ENCODE measurements around the gene FAF2. TPM values are rescaled to one million over a fixed set of nuclear protein-coding genes. Genes with fewer than 3 reads are reported as not detected.
A peak's percentile ranks its signal among the peaks of the same experiment; 100 is the strongest.
"Not testable (repeated sequence)": the region's sequence is repeated elsewhere in the genome, so short reads cannot be mapped to it uniquely, and the experiment has no call there.

FAF2 gene
- total RNA-seq, 8 experiments from 2014 or later: 22.1 to 86.5 (median 44.7) TPM

DNA sequence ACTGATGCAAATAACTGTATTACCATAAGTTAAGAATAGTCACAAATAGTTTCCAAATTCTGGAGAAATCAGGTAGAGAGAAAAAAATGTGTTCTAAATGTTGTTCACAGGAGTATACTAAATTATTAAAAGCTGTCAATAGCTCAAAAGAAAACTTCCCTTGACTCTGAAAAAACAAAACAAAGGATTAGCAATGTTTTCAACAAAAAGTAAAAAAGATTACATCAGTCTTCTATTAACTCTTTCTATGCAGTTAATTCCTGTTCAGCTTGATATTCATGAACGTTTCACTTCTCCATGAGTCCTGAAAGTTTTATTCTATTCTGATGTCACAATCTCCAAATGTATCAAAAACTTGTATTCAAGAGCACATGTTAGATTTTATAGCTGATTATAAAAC is 22.4 kb upstream of the FAF2 start:
- Histone ChIP-seq H3K27ac (no peak overlapping the region), H3K4me3 (no peak overlapping the region), H3K4me1 (replicated peaks in 1 of 2) (no peaks in the 10 kb centered on the region)
- in situ Hi-C loops (cut with MboI; ENCODE audit: low pct_unique_long_range_greater_than_20kb in 2 of 9, low sequenced_read_pairs in 9 of 9, unreplicated experiment in 9 of 9): no loop called here
- 44 to 89% (median 62%) methylated on average over 1 of the region's 1 CpG; no CpG with 5 or more reads in 2 of the 10 experiments for WGBS, 10 experiments
- ATAC-seq (replicated peaks in 6 of 8): no peak

DNA sequence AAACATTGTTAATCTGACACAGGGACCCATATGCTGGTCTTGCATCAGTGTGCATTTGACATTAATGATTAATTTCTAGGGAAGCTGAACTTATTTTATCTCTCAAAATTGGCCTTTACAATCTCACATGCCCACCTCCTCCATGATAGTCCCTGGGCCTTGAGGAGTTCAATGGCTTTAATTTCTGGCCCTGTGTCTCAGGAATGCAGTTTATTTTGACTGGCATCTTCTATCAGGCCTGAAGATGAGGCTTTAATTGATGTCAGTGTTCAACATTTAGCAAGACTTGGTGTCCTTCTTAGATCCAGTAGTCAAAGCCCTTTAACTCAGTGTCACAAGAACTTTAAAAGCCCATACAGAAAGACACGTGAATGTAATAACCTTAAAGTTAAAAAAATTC is 21.3 kb upstream of the FAF2 start:
- Histone ChIP-seq H3K27ac (no peak overlapping the region), H3K4me3 (no peak overlapping the region), H3K4me1 (replicated peaks in 1 of 2) (no peaks in the 10 kb centered on the region)
- 0 to 90% (median 71%) methylated on average over 1 of the region's 1 CpG; no CpG with 5 or more reads in 3 of the 10 experiments for WGBS, 10 experiments
- no peak for ATAC-seq (replicated peaks in 6 of 8)
- in situ Hi-C loops (cut with MboI; ENCODE audit: low pct_unique_long_range_greater_than_20kb in 2 of 9, low sequenced_read_pairs in 9 of 9, unreplicated experiment in 9 of 9): no loop called here

DNA sequence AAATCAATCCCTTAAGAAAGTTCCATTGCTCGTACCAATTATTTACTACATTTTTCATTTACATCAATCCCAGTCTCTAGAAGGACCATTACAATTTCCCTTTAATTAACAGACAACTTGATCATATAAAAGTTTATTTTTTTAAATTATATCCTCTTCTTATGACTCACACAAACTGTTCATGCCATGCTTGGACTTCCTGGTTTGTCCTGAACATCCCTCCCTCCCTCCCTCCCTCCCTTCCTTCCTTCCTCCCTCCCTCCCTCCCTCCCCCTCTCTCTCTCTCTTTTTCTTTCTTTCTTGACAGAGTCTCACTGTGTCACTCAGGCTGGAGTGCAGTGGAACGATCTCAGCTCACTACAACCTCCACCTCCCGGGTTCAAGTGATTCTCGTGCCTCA is 20.2 kb upstream of the FAF2 start:
- Histone ChIP-seq H3K27ac (no peak overlapping the region), H3K4me1 (replicated peaks in 1 of 2) (no peaks in the 10 kb centered on the region), H3K4me3 (no peak overlapping the region)
- WGBS, 10 experiments: 45 to 100% (median 83%) methylated on average over 1 to 4 of the region's 4 CpGs; no CpG with 5 or more reads in 3 of the 10 experiments
- ATAC-seq (replicated peaks in 6 of 8): no peak
- in situ Hi-C loops (cut with MboI; ENCODE audit: low pct_unique_long_range_greater_than_20kb in 2 of 9, low sequenced_read_pairs in 9 of 9, unreplicated experiment in 9 of 9): no loop called here

DNA sequence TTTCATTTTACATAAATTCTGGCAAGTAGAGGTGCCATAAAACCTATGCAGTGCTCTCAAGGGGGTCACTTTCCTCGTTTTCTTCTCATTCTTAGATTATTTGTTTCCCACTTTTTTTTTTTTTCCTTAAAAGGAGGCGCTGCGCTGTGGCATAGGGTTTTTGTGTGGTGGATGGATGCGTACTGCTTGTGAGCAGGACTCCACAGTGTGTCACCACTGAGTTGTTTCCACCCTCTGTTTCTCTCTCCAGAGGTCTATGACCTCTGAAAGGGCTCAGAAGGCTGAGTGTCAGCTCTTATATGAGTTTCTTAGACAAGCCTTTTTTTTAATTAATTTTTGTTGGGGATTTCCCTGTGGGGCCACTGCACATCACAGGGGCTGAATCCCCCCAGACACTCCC is 18.2 kb upstream of the FAF2 start:
- in situ Hi-C loops (cut with MboI; ENCODE audit: low pct_unique_long_range_greater_than_20kb in 2 of 9, low sequenced_read_pairs in 9 of 9, unreplicated experiment in 9 of 9): no loop called here
- Histone ChIP-seq H3K27ac (no peak overlapping the region), H3K4me3 (no peak overlapping the region), H3K4me1 (replicated peaks in 1 of 2) (no peaks in the 10 kb centered on the region)
- ATAC-seq (replicated peaks in 6 of 8): peak in 1 of 8 experiments; percentile 56
- WGBS, 10 experiments: 4 to 71% (median 51%) methylated on average over 1 to 4 of the region's 4 CpGs; no CpG with 5 or more reads in 2 of the 10 experiments

DNA sequence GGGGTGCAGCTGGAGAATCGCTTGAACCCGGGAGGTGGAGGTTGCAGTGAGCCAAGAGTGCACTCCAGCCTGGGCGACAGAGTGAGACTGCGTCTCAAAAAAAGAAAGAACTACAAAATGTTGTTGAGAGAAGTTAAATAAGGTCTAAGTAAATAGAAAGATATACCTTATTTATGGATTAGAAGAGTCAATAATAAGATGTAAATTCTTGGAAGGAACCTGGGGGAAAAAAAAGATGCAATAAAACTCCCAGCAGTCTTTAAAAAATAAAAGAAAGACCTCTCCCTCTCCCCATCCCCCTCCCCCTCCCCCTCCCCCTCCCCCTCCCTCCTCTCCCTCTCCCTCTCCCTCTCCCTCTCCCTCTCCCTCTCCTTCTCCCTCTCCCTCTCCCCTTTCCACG is 15.5 kb upstream of the FAF2 start:
- WGBS, 10 experiments: 73 to 100% (median 93%) methylated on average over 1 to 4 of the region's 5 CpGs; no CpG with 5 or more reads in 2 of the 10 experiments
- no peak for ATAC-seq (replicated peaks in 6 of 8)
- in situ Hi-C loops (cut with MboI; ENCODE audit: low pct_unique_long_range_greater_than_20kb in 2 of 9, low sequenced_read_pairs in 9 of 9, unreplicated experiment in 9 of 9): no loop called here
- no peak overlapping the region for H3K27ac ChIP-seq
- H3K4me1 ChIP-seq (replicated peaks in 1 of 2): no peaks in the 10 kb centered on the region
- no peak overlapping the region for H3K4me3 ChIP-seq

DNA sequence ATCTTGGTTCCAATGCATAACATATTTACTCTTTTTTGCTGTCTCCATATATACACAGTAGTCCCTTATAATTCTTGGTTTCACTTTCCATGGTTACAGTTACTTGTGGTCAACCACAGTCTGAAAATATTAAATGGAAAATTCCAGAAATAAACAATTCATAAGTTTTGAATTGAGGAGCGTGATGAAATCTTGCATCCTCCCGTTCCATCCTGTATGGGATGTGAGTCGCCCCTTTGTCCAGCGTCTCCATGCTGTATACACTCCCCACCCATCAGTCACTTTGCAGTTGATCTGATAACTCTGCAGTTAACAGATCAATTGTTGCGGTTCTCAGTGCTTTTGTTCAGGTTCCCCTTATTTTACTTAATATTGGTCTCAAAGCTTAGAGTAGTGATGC is 11.5 kb upstream of the FAF2 start:
- ATAC-seq (replicated peaks in 6 of 8): peak in 4 of 8 experiments; percentile 31 to 71 (median 62)
- H3K4me1 ChIP-seq (replicated peaks in 1 of 2): no peaks in the 10 kb centered on the region
- no peak overlapping the region for H3K4me3 ChIP-seq
- in situ Hi-C loops (cut with MboI; ENCODE audit: low pct_unique_long_range_greater_than_20kb in 2 of 9, low sequenced_read_pairs in 9 of 9, unreplicated experiment in 9 of 9): no loop called here
- H3K27ac ChIP-seq: no peak overlapping the region
- WGBS, 10 experiments: 0 to 90% (median 60%) methylated on average over 1 to 5 of the region's 5 CpGs; no CpG with 5 or more reads in 1 of the 10 experiments

DNA sequence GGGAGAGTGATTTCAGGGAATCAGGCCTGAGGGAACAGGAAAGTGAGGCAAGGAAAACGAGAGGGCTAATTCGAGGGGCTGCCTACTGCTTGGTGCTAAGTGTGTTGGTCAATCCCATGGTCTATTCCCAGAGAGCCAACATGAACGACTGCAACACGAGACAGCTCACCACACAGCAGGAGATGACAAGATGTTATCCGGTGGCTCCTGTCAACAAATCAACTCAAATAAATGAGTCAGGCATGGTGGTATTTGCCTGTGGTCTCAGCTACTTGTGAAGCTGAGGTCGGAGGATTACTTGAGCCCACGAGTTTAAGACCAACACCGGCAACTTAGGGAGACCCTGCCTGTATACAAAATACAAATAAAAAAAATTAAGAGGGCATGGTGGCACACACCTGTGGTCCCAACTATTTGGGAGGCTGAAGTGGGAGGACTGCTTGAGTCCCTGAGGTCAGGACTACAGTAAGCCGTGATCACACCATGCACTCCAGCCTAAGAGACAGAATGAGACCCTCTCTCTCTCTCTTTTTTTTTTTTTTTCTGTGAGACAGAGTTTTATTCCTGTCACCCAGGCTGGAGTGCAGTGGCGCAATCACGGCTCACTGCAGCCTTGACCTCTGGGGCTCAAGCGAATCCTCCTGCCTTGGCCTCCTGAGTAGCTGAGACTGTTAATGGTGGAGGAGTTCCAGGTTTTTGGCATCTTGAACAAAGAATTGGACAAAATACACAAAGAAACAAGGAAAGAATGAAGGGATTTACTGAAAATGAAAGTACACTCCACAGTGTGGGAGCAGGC is 9.0 kb upstream of the FAF2 start:
- peaks cover 7 to 8% of the 10 kb centered on the region in 2 donors for H3K4me1 ChIP-seq (replicated peaks in 1 of 2)
- 32 to 100% (median 74%) methylated on average over 3 to 12 of the region's 12 CpGs; no CpG with 5 or more reads in 3 of the 10 experiments for WGBS, 10 experiments
- ATAC-seq (replicated peaks in 6 of 8): no peak
- in situ Hi-C loops (cut with MboI; ENCODE audit: low pct_unique_long_range_greater_than_20kb in 2 of 9, low sequenced_read_pairs in 9 of 9, unreplicated experiment in 9 of 9): no loop called here
- no peak overlapping the region for H3K27ac ChIP-seq
- no peak overlapping the region for H3K4me3 ChIP-seq

DNA sequence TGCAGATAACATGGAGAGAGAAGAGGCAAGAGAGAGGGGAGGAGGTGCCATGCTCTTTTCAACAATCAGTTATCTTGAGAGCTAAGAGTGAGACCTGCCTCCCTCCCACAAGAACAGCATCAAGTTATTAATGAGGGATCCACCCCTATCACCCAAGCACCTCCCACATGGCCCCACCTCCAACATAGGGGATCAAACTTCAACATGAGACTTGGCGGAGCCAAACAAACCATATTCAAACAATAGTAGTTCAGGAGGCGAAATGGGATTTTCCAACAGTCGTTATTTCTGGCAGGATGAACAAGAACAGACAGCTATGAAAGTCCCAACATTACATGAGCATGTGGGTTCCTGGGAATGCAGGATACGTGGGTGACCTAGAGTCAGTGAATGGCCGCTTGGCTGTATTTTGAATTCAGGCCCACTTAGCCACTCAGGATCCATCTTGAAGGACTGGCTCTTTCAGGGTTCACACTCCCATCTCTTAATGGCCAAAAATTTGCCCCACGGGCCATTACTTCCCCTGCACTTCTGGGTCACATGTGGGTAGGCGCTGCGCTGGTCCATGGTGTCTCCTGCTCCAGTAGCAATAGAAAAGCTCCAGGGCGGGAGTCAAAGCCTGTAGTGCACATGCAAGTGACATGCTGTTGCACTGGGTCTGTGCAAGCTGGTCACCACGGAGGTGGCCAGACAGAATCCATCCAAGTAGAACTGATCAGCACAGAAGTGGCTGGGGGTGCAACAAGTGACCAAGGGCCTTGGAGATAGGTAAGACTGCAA is 7.1 kb upstream of the FAF2 start:
- Histone ChIP-seq H3K4me1 (replicated peaks in 1 of 2) (peaks cover 7 to 8% of the 10 kb centered on the region in 2 donors), H3K4me3 (no peak overlapping the region), H3K27ac (no peak overlapping the region)
- in situ Hi-C loops (cut with MboI; ENCODE audit: low pct_unique_long_range_greater_than_20kb in 2 of 9, low sequenced_read_pairs in 9 of 9, unreplicated experiment in 9 of 9): no loop called here
- peak in 3 of 8 experiments; percentile 22 to 59 (median 58) for ATAC-seq (replicated peaks in 6 of 8)
- WGBS, 10 experiments: 20 to 100% (median 88%) methylated on average over 1 to 9 of the region's 10 CpGs; no CpG with 5 or more reads in 1 of the 10 experiments

DNA sequence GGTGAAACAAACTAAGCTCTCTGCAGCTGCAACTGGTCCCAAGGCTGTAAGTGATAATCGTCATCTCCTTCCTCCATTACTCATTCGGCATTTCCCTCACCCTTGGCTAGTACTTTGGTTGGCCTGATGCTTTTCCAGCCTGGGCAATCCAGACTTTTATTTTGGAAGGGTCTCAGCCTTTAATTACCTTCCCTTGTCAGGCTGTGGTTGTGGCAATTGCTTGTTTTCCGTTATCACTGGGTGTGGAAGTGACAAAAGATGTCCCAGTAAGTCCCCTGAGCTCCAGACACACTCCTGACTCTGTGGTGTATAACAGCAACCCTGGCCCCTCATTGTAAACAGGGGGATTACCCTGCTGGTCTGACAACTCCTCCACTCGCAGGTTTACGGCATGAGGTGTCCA is 6.3 kb upstream of the FAF2 start:
- no peak overlapping the region for H3K4me3 ChIP-seq
- H3K27ac ChIP-seq: no peak overlapping the region
- peak in 6 of 8 experiments; percentile 23 to 73 (median 56) for ATAC-seq (replicated peaks in 6 of 8)
- in situ Hi-C loops (cut with MboI; ENCODE audit: low pct_unique_long_range_greater_than_20kb in 2 of 9, low sequenced_read_pairs in 9 of 9, unreplicated experiment in 9 of 9): no loop called here
- 0 to 60% (median 29%) methylated on average over 1 to 5 of the region's 5 CpGs for WGBS, 10 experiments
- H3K4me1 ChIP-seq (replicated peaks in 1 of 2): peaks cover 7 to 11% of the 10 kb centered on the region in 2 donors

DNA sequence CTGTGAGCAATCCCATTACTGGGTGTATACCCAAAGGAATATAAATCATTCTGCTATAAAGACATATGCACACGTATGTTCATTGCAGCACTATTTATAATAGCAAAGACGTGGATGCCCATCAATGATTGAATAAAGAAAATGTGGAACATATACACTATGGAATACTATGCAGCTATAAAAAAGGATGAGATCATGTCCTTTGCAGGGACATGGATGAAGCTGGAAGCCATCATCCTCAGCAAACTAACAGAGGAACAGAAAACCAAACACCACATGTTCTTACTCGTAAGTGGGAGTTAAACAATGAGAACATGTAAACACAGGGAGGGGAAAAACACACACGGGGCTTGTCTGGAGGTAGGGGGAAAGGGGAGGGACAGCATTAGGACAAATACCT is 5.3 kb upstream of the FAF2 start:
- peaks cover 7 to 12% of the 10 kb centered on the region in 2 donors for H3K4me1 ChIP-seq (replicated peaks in 1 of 2)
- H3K4me3 ChIP-seq; in situ Hi-C loops (cut with MboI; ENCODE audit: low pct_unique_long_range_greater_than_20kb in 2 of 9, low sequenced_read_pairs in 9 of 9, unreplicated experiment in 9 of 9); H3K27ac ChIP-seq; ATAC-seq (replicated peaks in 6 of 8): not testable (repeated sequence)
- WGBS, 10 experiments: 20 to 100% (median 79%) methylated on average over 1 to 3 of the region's 4 CpGs; no CpG with 5 or more reads in 2 of the 10 experiments

DNA sequence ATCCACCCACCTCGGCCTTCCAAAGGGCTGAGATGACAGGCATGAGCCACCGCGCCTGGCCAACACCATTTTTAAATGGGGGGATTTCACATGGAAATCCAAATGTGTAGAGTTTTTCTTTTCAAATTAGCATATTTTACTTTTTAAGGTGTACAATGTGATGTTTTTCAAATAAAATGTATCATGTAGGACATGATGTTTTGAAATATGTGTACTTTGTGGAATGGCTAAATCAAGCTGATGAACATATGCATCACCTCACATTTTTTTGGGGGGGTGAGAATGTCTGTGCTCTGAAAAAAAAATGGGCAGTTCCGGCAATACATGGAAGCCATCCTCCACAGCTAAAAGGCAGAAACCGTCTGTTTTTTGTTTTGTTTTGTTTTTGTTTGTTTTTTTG is 3.4 kb upstream of the FAF2 start:
- Histone ChIP-seq H3K4me3 (no peak overlapping the region), H3K27ac (no peak overlapping the region), H3K4me1 (replicated peaks in 1 of 2) (peaks cover 7 to 20% of the 10 kb centered on the region in 2 donors)
- 51 to 100% (median 72%) methylated on average over 2 to 5 of the region's 5 CpGs; no CpG with 5 or more reads in 1 of the 10 experiments for WGBS, 10 experiments
- no peak for ATAC-seq (replicated peaks in 6 of 8)
- in situ Hi-C loops (cut with MboI; ENCODE audit: low pct_unique_long_range_greater_than_20kb in 2 of 9, low sequenced_read_pairs in 9 of 9, unreplicated experiment in 9 of 9): no loop called here

DNA sequence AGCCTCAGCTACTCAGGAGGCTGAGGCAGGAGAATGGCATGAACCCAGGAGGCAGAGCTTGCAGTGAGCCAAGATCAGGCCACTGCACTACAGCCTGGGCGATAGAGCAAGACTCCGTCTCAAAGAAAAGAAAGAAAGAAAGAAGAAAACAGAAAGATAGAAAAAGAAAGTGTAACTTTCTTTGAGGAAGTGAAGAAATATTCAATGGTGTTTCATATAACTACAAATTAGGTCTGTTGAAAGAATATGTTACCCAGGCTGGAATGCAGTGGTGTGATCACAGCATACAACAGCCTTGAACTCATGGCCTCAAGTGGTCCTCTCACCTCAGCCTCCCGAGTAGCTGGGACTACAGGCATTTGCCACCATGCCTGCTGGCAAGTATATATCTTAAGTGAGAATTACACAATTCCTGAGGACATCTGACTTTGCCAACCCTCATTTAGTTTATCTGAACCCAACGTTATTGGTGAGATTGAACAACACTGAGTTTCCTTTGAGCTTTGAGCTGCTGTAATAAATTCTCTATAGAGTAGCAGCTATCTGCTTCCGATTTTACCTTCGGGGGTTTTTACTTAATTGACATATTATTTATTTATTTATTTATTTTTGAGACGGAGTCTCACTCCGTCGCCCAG is 2.0 kb upstream of the FAF2 start:
- no peak overlapping the region for H3K27ac ChIP-seq
- ATAC-seq (replicated peaks in 6 of 8): no peak
- WGBS, 10 experiments: 81 to 100% (median 95%) methylated on average over 3 to 9 of the region's 9 CpGs; no CpG with 5 or more reads in 1 of the 10 experiments
- in situ Hi-C loops (cut with MboI; ENCODE audit: low pct_unique_long_range_greater_than_20kb in 2 of 9, low sequenced_read_pairs in 9 of 9, unreplicated experiment in 9 of 9): no loop called here
- peaks cover 7 to 20% of the 10 kb centered on the region in 2 donors for H3K4me1 ChIP-seq (replicated peaks in 1 of 2)
- no peak overlapping the region for H3K4me3 ChIP-seq
